HUES6 (cell line): ENCODE measurements around the gene MTRFR.

Experiments
- H3K27ac ChIP-seq: 2 replicates; pipeline ENCODE4 v1.7.0; 2013; ENCODE audit warnings: low read depth, mild to moderate bottlenecking, low read length, inconsistent platforms
- H3K27me3 ChIP-seq: 2 replicates; pipeline ENCODE4 v1.6.1; 2013; ENCODE audit warnings: low read length; ENCODE audit not compliant: control insufficient read depth, insufficient read depth
- H3K36me3 ChIP-seq: 2 replicates; pipeline ENCODE4 v1.6.1; 2013; ENCODE audit warnings: low read length; ENCODE audit not compliant: control insufficient read depth, insufficient read depth
- H3K4me1 ChIP-seq: 2 replicates; pipeline ENCODE4 v1.6.1; 2013; ENCODE audit warnings: low read length; ENCODE audit not compliant: control insufficient read depth, insufficient read depth
- H3K4me3 ChIP-seq: 2 replicates; pipeline ENCODE4 v1.5.1; 2013; ENCODE audit warnings: low read depth, low read length
- H3K9ac ChIP-seq: one replicate; pipeline ENCODE4 v1.6.1; 2013; ENCODE audit warnings: mild to moderate bottlenecking, low read length
- H3K9me3 ChIP-seq: 2 replicates; pipeline ENCODE4 v1.6.1; 2013; ENCODE audit warnings: low read depth, low read length; ENCODE audit not compliant: control insufficient read depth, insufficient read depth

MTRFR gene

DNA sequence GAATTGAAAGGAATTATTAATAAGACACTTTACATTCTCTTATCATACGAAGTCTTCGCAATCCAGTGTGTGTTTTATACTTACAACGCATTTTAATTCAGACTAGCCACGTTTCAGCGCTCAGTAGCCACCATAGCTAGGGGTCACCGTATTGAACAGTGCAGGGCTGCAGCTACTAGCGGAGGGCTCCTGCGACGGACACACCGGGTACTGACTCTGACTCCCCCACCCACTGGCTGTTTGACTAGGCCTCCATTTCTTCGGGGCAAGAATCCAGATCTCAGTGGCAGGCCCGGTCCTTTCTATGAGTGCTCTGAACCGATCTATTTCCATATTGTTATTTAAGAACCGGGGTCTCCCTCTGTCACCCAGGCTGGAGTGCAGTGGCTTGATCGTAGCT is 39.9 kb downstream of the MTRFR start:
- Histone ChIP-seq H3K27ac (no peak overlapping the region), H3K4me3 (no peak overlapping the region), H3K4me1 (peaks cover 22% of the 10 kb centered on the region), H3K27me3 (no peaks in the 10 kb centered on the region), H3K36me3 (no peaks in the 10 kb centered on the region), H3K9me3 (no peaks in the 10 kb centered on the region), H3K9ac (no peak overlapping the region)

GRCh38 chr12:123278101-123278627 is 44.9 kb downstream of the MTRFR start:
- Histone ChIP-seq H3K4me3 (no peak overlapping the region), H3K9ac (no peak overlapping the region), H3K27me3 (no peaks in the 10 kb centered on the region), H3K9me3 (no peaks in the 10 kb centered on the region), H3K36me3 (no peaks in the 10 kb centered on the region), H3K27ac (no peak overlapping the region), H3K4me1 (0 out of 2 replicates have a peak, but pooled peaks cover 1% of the 10 kb centered on the region)

GRCh38 chr12:123280971-123281370 is 47.7 kb downstream of the MTRFR start:
- H3K9me3 ChIP-seq: no peaks in the 10 kb centered on the region
- H3K27ac ChIP-seq: no peak overlapping the region
- no peak overlapping the region for H3K4me3 ChIP-seq
- H3K36me3 ChIP-seq: no peaks in the 10 kb centered on the region
- no peak overlapping the region for H3K9ac ChIP-seq
- no peaks in the 10 kb centered on the region for H3K4me1 ChIP-seq
- no peaks in the 10 kb centered on the region for H3K27me3 ChIP-seq

GRCh38 chr12:123282111-123282510 is 48.9 kb downstream of the MTRFR start:
- peaks cover 5% of the 10 kb centered on the region for H3K4me1 ChIP-seq
- no peaks in the 10 kb centered on the region for H3K27me3 ChIP-seq
- H3K9me3 ChIP-seq: no peaks in the 10 kb centered on the region
- H3K4me3 ChIP-seq: no peak overlapping the region
- H3K36me3 ChIP-seq: no peaks in the 10 kb centered on the region
- no peak overlapping the region for H3K27ac ChIP-seq
- no peak overlapping the region for H3K9ac ChIP-seq

DNA sequence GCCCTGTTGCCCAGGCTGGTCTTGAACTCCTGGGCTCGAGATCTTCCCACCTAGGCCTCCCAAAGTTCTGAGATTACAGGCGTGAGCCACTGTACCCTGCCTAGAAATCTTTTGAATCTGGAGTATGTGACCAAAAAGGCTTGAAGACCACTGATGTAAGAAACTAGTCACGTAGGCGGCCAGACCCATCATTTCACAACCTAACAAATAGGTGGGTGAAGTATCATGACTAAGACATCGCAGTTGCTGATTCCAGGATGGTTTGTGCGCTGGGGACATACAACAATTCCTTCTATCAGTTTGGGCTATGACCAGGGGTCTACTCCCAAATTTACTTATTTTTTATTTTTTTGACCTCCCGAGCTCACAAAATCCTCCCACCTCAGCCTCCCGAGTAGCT is 50.2 kb downstream of the MTRFR start:
- H3K9ac ChIP-seq: no peak overlapping the region
- H3K36me3 ChIP-seq: no peaks in the 10 kb centered on the region
- no peaks in the 10 kb centered on the region for H3K9me3 ChIP-seq
- H3K27me3 ChIP-seq: no peaks in the 10 kb centered on the region
- peaks cover 5% of the 10 kb centered on the region for H3K4me1 ChIP-seq
- no peak overlapping the region for H3K4me3 ChIP-seq
- no peak overlapping the region for H3K27ac ChIP-seq

DNA sequence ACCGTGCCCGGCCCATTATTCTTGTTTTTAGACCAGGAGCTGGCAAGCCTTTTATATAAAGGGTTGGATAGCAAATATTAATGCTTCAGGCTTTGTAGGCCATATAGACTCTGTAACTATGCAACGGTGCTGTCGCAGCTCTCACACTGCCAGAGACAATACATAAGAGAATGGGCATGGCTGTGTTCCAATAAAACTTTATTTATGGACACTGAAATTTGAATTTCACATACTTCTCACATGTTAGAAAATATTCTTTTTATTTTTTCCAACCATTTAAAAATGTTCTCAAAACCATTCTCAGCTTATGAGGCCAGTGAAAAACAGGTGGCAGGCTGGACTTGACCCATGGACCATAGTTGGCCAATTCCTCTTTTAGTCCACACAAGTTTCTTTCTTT is 51.4 kb downstream of the MTRFR start:
- peaks cover 5% of the 10 kb centered on the region for H3K4me1 ChIP-seq

DNA sequence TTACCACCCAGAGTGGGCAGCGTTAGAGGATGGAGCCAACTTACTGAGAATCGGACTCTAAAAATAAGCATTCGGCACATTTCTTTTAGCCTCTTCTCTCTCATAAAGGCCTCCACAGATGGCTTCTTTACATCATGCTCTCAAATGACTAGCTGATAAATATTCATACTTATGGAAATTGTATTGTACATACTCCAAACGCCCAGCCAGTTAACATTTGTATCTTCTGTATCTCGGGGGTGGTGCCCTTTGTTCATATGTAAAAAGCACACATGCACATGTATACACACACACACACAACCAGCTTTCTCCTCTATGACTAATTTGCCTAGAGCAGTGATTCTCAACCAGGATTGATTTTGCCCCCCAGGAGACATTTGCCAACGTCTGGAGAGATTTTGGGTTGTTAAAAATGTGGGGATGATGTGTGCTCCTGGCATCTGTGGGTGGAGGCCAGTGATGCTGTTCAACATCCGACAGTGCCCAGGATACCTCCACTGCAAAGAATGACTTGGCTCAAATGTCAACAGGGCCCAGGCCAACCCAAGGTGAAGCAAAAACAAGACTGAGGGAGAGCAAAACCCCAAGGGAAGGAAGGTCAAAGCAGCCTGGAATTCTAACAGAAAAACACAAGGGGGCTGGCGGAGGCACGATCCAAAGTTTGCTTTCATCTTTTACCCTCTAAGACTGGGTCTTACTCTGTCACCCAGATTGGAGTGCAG is 53.6 kb downstream of the MTRFR start:
- no peak overlapping the region; the same call in 1 of the 2 replicates for H3K27ac ChIP-seq
- no peaks in the 10 kb centered on the region for H3K9me3 ChIP-seq
- H3K4me1 ChIP-seq: peaks cover 5% of the 10 kb centered on the region
- H3K4me3 ChIP-seq: no peak overlapping the region
- no peaks in the 10 kb centered on the region for H3K27me3 ChIP-seq
- peaks cover 26% of the 10 kb centered on the region for H3K36me3 ChIP-seq
- no peak overlapping the region for H3K9ac ChIP-seq

More for the DNA sequence above, 51.4 kb downstream of the MTRFR start:
- H3K36me3 ChIP-seq: peaks cover 10% of the 10 kb centered on the region; the same call in 1 of the 2 replicates
- no peaks in the 10 kb centered on the region for H3K27me3 ChIP-seq
- no peak overlapping the region for H3K9ac ChIP-seq
- H3K27ac ChIP-seq: no peak overlapping the region
- H3K9me3 ChIP-seq: no peaks in the 10 kb centered on the region
- H3K4me3 ChIP-seq: no peak overlapping the region

GRCh38 chr12:123288751-123289346 is 55.6 kb downstream of the MTRFR start:
- Histone ChIP-seq H3K4me1 (peaks cover 5% of the 10 kb centered on the region), H3K36me3 (peaks cover 43% of the 10 kb centered on the region), H3K27me3 (no peaks in the 10 kb centered on the region), H3K9me3 (no peaks in the 10 kb centered on the region), H3K27ac (no peak overlapping the region), H3K4me3 (no peak overlapping the region), H3K9ac (no peak overlapping the region)

GRCh38 chr12:123289911-123290310 is 56.7 kb downstream of the MTRFR start:
- H3K27me3 ChIP-seq: no peaks in the 10 kb centered on the region
- H3K9me3 ChIP-seq: no peaks in the 10 kb centered on the region
- no peak overlapping the region for H3K4me3 ChIP-seq
- H3K36me3 ChIP-seq: peaks cover 54% of the 10 kb centered on the region
- H3K4me1 ChIP-seq: peaks cover 5% of the 10 kb centered on the region
- H3K9ac ChIP-seq: no peak overlapping the region
- H3K27ac ChIP-seq: no peak overlapping the region

DNA sequence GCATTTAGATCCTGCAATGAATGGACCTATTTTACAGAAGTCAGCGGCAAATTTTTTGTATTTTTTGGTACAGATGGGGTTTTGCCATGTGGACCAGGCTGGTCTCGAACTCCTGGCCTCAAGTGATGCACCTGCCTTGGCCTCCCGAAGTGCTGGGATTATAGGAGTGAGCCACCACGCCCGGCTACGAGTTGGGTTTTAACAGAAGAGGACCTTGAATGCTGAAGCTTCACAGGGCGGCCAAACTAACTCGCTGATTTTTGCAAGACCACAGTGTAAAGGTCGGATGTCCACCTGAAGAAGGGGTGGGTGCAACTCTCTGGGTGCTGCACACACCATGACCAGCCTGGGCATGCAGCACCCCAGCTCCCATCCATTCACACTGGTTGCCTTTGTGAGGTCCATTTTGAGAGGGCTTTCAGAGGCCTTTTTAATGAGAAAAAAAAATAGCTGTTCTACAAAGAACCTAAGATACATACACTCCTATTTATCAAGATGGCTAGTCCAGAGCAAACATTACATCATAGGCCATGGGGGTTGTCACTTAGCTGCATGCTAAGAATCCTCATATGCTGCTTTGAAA is 60.0 kb downstream of the MTRFR start:
- Histone ChIP-seq H3K27me3 (no peaks in the 10 kb centered on the region), H3K27ac (no peak overlapping the region), H3K4me3 (no peak overlapping the region), H3K9me3 (no peaks in the 10 kb centered on the region), H3K9ac (no peak overlapping the region), H3K36me3 (peaks cover 82% of the 10 kb centered on the region), H3K4me1 (no peaks in the 10 kb centered on the region)

DNA sequence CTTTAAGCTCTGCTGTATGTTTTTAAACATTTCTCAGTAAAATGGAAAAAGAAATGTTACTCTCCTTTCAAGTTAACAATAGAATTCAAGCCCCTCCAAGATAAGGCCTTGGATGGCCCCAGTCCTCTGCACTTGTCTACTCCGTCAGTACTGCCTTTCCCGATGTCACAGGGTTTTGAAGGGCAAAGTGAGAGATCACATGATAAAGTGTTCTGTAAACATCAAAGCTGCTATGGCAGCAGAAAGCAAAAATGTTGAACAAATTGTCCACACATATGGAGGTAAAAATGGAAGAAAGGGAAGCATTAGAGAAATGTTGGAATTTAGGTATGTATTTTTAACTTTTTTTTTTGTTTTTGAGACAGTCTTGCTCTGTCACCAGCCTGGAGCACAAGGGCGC is 71.9 kb downstream of the MTRFR start:
- H3K27ac ChIP-seq: no peak overlapping the region

More for the DNA sequence above, 71.9 kb downstream of the MTRFR start:
- no peaks in the 10 kb centered on the region for H3K27me3 ChIP-seq
- no peaks in the 10 kb centered on the region for H3K4me1 ChIP-seq
- no peak overlapping the region for H3K4me3 ChIP-seq
- H3K9me3 ChIP-seq: no peaks in the 10 kb centered on the region
- H3K36me3 ChIP-seq: peaks cover 94% of the 10 kb centered on the region
- H3K9ac ChIP-seq: no peak overlapping the region
